NCI-H1436 treated with DMSO at 0.1 percent for 48 hours (cell line): Measurements from ENCODE around the gene CAMK2A.
"Not testable (repeated sequence)": the region's sequence is repeated elsewhere in the genome, so short reads cannot be mapped to it uniquely, and the experiment has no call there.

Source experiments
- DNase-seq: peaks from one replicate; lab custom pipeline; 2025; lab: John Stamatoyannopoulos, UW

The CAMK2A gene

DNA sequence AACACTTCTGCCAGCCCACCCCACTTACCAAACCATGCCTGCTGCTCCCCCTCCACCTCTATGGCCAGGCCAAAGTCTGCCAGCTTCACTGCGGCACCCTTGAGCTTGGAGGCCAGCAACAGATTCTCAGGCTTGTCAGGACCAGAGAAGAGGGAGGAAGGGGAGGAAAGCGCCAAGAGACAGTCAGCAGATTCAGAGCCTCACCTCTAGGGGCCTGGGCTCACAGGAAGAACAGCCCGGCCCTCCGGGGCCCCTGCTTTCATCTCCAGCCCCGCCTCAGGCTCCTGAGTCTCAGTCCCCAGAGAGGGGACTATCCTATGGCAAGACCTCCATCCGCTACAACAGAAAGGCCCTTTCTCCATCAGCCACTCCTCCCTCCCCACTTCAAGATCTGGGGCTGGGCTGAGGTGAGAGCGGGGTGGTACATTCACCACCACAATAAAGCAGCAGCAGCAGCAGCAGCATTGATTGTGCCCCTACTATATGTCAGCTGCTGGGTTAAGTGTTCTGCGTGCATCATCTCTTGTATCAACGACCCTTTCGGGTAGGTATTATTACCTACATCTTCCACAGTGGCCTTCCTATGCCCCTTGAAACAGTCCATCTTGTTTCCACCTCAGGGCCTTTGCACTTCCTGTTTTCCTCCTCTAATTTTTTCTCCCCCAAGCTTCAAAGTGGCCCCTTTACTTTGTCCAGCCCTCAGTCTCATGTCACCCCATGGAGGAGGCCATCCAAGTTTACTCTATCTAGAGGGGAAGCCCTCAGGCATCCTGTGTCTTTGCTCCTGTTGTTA, 36.0 kb downstream of the CAMK2A start:
- DNase-seq: no peak

DNA sequence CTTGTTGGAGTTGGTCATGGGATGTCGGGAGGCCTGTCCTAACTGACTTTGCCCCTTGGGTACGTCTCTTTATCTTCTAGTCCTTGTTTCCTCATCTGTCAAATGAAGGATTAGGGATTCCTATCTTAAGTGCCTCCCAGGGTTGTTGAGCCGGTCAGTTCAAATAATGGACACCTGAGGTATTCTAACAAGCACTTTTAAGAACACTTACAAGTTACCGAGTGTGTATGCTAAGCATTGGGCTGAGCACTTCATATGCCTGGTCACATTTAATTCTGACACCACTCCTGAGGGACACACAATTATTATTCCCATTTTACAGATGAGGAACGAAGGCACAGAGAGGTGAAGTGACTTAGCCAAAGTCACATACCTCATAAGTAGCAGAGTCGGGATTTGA, 37.1 kb downstream of the CAMK2A start:
- DNase-seq: no peak

DNA sequence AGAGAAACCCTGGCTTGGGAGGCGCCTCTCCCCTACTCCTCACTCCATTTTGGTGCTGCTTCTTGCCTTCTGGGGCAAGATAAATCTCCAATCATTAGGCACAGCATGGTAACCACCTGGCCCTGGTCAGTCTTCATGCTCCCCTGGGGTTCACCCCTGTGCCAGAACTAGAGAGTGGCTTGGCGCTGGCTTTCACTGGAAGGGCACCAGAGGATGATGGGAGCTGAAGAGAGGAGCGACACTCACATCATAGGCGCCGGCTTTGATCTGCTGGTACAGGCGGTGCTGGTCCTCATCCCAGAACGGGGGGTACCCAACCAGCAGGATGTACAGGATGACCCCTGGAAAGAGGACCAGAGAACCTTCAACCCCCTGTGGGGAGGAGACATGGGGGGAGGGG, 38.1 kb downstream of the CAMK2A start:
- DNase-seq: no peak

DNA sequence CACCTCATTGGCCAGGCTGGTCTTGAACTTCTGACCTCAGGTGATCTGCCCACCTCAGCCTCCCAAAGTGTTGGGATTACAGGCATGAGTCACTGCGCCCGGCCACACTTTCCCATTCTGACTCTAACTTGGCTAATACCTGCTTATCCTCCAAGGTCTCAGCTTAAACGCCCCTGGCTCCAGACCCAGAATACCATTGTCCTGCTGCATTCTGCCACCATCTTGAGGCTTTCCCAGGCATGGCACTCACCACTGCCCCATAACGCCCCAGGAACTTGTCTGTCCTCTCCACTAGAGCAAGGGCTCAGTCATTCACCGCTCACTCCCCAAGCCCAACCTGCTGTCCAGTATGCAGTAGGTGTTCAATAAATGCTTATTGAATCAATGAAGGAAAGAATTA, 39.8 kb downstream of the CAMK2A start:
- no peak for DNase-seq

DNA sequence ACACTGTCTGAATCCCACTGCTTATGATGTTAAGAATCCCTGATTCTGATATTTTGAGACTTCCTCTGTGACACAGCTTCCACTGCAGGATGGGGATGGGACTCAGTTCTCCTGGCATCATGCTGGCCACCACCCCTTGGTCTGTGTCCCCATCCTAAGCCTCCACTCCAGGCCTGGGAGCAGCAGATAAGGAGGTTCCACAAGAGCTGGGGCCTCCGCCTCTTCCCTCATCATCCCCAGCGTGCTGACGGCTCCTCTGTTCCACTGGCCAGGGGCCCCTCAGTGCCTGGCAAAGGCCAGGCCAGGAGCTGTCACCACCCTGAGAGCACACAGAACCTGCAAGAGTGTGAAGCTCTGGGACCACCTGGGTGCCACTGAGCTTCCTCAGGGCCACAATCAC, 40.6 kb downstream of the CAMK2A start:
- no peak for DNase-seq

DNA sequence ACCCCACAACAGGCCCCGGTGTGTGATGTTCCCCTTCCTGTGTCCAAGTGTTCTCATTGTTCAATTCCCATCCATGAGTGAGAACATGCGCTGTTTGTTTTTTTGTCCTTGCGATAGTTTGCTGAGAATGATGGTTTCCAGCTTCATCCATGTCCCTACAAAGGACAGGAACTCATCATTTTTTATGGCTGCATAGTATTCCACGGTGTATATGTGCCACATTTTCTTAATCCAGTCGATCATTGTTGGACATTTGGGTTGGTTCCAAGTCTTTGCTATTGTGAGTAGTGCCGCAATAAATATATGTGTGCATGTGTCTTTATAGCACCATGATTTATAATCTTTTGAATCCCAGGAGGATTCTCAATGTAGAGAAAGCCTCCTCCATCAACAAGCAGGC, 41.1 kb downstream of the CAMK2A start:
- DNase-seq: not testable (repeated sequence)

DNA sequence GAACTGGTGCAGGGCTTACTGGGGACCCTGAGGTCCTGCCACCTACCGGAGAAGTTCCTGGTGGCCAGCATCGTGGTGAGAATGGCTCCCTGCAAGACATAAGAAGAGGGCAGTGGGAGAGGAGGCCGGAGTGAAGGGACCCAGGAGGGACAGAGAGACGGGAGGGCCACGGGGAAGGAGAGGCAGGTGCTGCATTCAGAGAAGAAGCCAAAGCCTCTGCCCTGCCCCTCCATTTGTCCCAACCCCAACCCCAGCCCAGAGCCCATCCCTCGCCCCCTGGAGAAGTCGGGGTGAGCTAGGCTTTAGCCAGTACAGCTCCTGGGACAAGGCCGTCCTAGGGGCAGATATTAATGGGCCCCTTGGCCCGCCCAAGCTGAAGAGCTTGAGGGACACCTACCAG, 41.8 kb downstream of the CAMK2A start:
- no peak for DNase-seq

DNA sequence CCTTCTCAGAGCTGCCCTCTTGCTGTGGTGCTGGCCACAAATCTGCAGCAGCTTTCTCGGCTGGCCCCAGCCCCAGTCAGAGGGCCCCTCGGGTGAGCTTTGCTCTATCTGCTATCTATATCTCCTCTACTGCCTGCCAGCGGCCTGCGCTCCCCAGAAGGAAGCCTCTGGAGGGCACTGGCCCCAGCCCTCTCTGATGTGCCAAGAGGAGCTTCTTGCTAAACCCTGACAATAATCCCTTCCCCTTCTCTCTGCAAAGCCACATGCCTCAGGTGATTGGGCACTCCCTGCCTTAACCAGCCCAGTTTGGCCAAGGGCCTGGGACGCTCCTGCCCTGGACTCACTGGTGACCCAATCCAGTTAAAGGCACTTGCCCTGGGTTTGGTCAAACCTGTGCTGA, 42.7 kb downstream of the CAMK2A start:
- no peak for DNase-seq

DNA sequence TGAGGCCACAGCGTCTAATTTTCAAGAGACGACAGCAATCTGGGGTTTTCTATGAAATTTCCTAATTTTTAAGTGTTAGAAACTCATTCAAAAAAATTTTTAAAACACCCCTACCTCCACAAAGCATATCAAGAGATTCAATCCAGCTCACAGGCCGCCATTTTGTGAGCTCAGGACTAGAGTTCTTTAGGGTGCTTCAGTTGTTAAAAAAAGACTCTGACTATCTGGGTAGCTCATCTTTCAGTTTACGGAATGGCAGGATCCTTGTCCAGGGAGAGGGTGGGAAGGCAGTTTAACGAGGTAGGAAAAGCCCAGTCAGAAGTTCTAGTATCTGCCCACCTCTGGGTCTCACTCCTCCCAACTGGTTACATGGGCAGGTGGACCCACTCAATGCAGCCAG, 43.1 kb downstream of the CAMK2A start:
- DNase-seq: no peak

DNA sequence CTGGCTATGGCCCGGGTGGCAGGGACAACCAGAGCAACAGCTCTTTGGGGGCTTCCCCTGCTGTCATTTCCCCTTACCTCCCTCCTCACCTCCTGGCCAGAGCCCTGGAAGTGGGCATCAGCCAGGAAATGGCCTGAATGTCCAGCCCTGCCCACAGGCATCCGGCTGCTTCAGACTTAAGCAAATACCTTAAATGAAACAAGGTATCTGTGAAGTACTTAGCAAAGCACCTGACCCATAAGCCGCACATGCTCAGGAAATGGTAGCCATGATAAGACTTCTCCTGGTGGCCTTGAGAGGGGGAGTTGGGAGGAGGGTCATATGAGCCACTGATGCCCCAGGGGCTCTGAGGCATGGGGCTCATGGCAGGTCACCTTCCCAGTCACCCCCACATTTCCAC, 43.8 kb downstream of the CAMK2A start:
- no peak for DNase-seq

DNA sequence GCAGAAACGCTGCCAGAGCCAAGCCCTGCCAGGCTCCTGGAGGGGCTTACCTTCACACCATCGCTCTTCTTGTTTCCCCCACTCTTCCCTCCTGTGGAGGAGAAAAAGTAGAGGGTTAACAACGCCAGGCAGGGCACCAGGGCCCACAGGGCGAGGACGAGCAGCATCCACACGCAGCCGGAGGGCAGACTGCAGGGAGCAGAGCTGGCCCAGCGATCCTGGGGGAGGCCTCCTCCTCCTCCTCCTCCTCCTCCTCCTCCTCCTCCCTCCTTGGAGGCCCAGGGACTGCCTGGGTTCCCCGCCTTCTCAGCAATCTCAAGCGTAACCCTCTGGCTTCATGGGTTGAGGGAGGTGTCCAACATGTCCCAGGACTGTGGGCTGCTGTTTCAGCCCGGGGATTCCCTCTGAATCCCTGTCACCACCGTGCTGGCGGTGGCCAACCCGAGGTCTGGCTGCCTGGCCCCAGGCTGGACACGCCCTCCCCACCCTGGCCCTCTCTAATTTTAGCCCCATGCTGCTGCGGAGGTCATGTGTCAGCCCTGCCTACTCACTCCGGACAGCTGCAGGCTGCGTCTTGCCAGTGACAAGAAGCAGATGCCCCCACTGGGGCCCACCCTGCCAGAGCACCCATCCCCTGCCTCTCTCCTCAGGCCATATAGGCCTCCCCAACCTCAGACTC, 44.3 kb downstream of the CAMK2A start:
- no peak for DNase-seq

DNA sequence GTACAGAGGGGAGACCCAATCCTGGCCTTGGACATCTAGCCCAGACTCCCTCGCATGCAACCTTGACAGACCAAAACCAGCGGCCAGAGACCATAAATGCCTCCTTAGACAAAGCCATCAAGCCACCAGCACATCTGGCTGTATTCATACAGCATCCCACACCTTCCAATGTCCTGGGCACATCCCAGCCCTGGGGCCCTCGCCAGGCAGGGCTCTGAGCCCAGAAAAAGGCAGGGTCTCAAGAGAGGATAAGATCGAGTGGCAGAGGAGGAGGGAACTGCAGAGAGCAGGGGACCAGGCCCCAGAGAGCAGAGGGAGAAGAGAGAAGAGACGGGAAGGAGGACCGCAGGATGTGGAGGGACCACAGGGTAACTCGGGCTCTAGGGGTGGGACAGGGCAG, 45.4 kb downstream of the CAMK2A start:
- DNase-seq: no peak

DNA sequence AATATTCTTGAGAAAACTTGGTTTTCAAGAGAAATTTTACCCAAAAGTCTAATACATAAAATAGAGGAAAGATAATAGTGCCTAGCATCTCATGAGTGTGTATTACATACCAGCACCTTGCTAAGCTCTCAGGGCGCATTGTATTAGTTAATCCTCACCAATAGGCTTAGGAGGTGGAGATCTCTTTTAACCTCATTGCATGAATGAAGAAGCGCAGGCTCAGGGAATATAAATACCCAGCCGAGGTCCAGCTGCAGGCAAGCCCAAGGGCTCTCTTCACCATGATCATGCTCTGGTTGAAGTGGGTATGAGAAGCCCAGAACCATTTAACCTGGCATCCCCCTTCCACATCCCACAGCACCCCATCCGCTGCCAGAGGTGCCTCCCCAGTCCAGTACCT, 46.0 kb downstream of the CAMK2A start:
- no peak for DNase-seq

DNA sequence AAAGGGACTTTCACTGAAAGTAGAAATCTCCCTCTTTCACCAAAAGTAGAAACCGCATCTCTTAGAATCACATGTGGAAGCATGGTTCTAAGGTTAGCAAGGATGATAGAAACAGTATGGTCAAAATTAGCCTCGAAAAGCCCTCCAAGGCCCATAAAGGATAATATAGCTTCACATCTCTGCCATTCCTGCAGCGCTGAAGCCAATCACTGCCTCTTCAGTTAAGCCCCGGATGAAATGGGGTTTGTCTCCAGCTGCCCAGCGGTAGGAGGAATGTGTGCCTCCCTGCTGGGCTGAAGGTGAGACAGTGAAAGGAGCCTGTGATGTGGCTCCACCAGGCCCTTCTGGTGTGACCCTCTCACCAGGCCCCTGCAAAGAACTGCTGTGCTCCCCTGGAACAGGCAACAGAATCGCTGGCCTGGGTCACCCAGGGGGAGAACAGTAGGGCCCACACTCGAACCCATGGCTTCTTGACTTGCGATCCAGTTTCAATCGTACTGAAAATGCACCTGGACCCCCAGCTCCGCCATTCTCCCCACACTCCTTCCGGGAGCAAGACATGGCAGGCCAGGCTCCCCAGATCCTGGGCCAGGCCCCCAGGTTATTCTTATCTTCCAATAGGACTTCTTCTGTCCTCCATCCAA, 47.2 kb downstream of the CAMK2A start:
- no peak for DNase-seq

DNA sequence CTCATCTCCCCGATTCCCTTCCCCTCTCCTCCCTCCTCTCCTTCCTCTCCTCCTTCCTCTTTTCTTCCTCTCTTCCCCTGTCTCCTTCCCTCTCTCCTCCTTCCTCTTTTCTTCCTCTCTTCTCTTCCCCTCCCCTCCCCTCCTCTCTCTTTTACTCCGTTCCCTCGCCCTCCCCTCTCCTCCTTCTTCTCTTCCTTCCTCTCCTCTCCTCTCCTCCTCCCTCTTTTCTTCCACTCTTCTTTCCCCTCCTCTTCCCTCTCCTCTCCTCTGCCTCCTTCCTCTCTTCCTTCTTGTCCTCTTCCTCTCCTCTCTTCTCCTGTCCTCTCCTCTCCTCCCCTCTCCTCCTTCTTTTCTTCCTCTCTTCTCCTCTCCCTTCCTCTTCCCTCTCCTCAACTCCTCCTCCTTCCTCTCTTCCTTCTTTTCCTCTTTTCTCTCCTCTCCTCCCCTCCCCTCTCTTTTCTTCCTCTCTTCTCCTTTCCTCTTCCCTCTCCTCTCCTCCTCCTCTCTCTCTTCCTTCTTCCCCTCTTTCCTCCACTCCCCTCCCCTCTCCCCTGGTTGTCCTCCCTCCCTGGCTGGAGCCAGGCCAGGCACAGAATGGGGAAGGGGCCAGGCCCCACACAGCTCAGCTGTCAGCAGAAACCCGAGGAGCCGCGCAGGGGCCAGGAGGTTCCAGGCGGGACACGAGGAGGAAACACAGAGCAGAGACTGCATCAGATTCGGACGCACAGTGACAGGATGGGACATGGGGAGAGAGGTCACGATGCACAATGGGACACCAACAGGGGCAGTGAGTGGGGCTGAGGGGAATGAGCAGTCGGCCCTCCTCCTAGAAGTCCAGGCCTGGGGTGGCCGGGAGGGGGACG, 48.0 kb downstream of the CAMK2A start:
- DNase-seq: no peak

DNA sequence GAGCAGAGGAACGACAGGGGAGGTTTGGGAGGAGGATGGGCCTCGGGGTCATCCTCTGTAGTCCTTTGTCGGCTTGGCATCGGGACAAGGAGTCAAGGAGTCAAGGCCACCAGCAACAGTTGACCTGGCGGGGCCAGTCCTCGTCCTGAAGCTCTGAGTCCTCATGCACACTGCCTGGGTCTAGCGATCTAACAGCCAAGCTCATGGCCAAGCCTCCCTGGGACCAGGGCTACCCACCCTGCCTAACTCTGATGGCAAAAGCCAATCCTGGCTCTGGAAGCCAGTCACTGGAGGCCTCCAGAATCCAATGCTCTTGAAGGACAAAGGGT, 49.8 kb downstream of the CAMK2A start:
- DNase-seq: no peak

DNA sequence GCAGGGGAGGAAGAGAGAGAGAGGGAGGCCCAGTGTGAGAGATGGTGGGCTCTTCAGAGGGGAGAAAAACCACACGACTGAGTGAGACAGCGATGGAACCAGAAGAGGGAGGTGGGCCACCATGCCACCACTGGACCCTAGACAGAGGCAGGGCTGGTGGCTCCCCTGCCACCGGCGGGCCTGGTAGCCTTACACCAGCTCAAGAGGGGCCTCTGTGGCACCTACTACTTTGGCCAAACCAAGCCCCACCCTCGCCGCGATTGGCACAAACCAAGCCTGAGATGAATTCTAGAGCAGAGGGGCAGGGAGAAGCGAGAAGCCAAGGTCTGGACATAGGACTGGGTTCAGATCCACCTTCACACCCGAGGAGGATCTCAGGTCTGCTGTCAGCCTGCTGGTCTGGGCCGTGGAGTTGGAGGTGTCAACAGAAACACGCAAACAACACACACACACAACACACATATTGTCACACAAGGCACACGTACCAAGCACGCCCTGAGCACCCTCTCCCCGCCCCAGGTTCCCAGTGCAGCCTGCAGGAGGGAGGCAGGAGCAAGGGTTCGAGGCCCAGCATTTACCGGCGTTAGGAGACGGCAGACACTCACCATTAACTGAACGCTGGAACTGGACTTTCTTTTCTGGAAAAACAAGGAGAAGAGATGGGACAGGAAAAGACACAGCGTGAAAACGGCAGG, 50.3 kb downstream of the CAMK2A start:
- DNase-seq: no peak

DNA sequence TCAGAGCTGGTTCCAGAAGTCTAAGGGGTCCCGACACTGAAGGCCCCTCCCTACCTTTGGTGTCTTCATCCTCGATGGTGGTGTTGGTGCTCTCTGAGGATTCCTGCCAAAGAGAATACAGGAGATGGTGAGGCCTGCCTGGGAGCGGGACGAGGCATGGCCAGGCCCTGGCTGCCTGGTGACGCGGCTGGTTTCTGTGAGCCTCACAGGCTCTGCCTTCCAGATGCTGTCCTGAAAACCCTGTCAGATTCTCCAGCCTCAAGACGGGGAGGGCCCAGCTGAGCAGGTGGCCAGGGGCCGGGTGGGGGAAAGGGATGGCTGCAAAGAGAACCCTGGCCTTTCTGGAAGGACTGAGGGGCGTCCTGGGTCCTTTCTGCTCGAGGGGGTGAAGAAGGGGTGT, 50.9 kb downstream of the CAMK2A start:
- DNase-seq: no peak

DNA sequence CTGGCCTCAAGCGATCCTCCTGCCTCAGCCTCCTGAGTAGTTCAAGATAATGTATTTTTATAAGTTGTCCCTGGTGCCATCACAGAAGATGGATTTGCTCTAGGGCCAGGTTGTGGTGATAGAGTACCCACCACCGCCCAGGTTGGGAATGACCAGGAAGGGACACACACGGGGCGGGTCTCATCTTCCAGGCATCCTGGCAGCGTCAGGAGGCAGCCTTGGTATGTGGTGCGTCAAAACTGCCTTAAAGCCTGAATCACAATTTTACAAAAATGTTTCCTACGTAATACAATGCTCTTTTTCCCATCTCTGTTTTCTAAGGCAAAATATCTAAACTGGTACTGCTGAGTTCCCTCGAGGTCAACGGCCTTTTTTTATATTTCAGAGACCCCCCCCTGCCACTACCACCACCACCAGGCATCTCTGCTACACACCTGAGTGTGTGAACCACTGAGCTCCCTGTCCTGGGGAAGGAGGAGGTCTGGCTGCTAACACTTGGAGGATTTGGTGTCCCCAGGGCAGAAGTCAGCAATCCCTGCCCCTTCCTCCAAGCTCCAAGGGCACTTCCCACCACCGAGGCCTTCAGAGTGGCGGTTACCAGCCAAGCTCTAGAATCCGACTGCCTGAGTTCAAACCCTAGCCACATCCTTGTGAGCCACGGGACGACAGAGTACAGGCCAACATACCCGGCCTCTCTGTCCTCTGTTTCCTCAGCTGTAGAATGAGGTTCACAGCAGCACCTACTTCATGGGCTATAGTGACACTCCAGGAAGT, 52.4 kb downstream of the CAMK2A start:
- DNase-seq: no peak

DNA sequence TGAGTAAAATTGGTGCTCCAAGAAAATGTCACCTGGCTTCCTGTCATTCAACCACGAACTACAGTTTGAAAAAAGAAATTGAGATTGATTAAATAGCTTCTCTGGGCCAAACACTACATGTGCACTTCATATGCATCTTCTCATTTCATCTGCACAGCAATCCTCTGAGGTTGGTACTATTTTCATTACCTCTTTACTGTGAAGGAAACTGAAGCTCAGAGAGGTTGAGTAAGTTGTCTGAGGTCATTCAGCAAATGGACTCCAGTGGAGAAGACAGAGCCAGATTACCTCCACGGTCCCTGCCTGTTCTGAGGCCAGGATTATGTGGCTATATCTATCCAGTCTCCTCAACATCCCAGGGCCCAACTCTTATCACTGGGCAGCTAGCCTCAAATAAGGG, 53.3 kb downstream of the CAMK2A start:
- DNase-seq: no peak

DNA sequence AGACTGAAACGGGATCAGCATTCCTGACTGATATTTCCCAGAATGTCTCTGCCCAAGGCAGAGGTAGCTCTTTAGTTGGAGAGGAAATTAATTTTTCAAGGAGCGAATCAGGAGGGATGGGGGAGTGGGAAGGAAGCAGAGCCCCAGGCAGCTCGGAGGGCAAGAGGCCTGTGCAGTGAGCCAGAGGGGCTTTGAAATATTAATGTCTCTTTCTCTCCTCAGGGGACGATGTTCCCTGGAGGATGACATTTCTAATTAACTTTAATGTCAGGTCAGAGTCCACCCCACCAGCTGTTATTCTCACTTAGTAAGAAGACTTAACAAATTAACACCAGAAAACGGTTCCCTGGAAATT, 54.1 kb downstream of the CAMK2A start:
- no peak for DNase-seq
